Neural progenitor cell (in vitro differentiated cells): ENCODE measurements around the gene PDLIM5. TPM values are rescaled to one million over a fixed set of nuclear protein-coding genes. Genes with fewer than 3 reads are reported as not detected.
"Not testable (repeated sequence)": the region's sequence is repeated elsewhere in the genome, so short reads cannot be mapped to it uniquely, and the experiment has no call there.

ENCODE experiments used
- DNase-seq: peaks from one replicate; pipeline ENCODE4 v3.0.0-alpha.2; 2016; ENCODE audit warnings: low spot score
- H2AFZ ChIP-seq: fragments of 200-600 bp; sonication (generic); replicated peaks from 2 replicates; pipeline ENCODE4 v1.6.1; 2016; ENCODE audit warnings: antibody characterized with exemption
- H3F3A ChIP-seq: fragments of 200-600 bp; sonication (generic); 2 replicates; pipeline ENCODE4 v1.6.1; 2016; ENCODE audit warnings: antibody characterized with exemption, low read depth
- H3K27ac ChIP-seq: fragments of 200-600 bp; sonication (generic); 2 replicates; pipeline ENCODE4 v1.5.1; 2016; ENCODE audit warnings: mild to moderate bottlenecking
- H3K27me3 ChIP-seq: fragments of 200-600 bp; sonication (generic); 2 replicates; pipeline ENCODE4 v1.6.1; 2016; ENCODE audit warnings: mild to moderate bottlenecking, moderate library complexity
- H3K36me3 ChIP-seq: fragments of 200-600 bp; sonication (generic); 2 replicates; pipeline ENCODE4 v1.5.1; 2016
- H3K4me1 ChIP-seq: fragments of 200-600 bp; sonication (generic); 2 replicates; pipeline ENCODE4 v1.6.1; 2016; ENCODE audit warnings: mixed run types
- H3K4me2 ChIP-seq: fragments of 200-600 bp; sonication (generic); 2 replicates; pipeline ENCODE4 v1.6.1; 2016
- H3K4me3 ChIP-seq: fragments of 200-600 bp; sonication (generic); 2 replicates; pipeline ENCODE4 v1.5.1; 2016
- H3K79me2 ChIP-seq: fragments of 200-600 bp; sonication (generic); 2 replicates; pipeline ENCODE4 v1.6.1; 2016; ENCODE audit warnings: low read depth
- H3K9ac ChIP-seq: fragments of 200-600 bp; sonication (generic); 2 replicates; pipeline ENCODE4 v1.6.1; 2016
- H3K9me3 ChIP-seq: fragments of 200-600 bp; sonication (generic); 2 replicates; pipeline ENCODE4 v1.5.1; 2016; ENCODE audit warnings: low read depth
- H4K20me1 ChIP-seq: fragments of 200-600 bp; sonication (generic); 2 replicates; pipeline ENCODE4 v1.6.1; 2016; ENCODE audit warnings: low read depth
- H3K27ac Mint-ChIP-seq: 3 replicates; pipeline ENCODE4 v1.8.0; 2021; ENCODE audit warnings: mixed read lengths
- H3K27me3 Mint-ChIP-seq: 2 replicates; pipeline ENCODE4 v1.8.0; 2022; ENCODE audit warnings: low read depth, mild to moderate bottlenecking, inconsistent platforms, moderate library complexity, mixed read lengths; ENCODE audit not compliant: insufficient read depth
- H3K36me3 Mint-ChIP-seq: 3 replicates; pipeline ENCODE4 v1.8.0; 2021; ENCODE audit warnings: mixed read lengths
- H3K4me1 Mint-ChIP-seq: 3 replicates; pipeline ENCODE4 v1.8.0; 2021; ENCODE audit warnings: mixed read lengths
- H3K4me3 Mint-ChIP-seq: 3 replicates; pipeline ENCODE4 v1.8.0; 2021; ENCODE audit warnings: mild to moderate bottlenecking, moderate library complexity, mixed read lengths
- H3K9me3 Mint-ChIP-seq: 3 replicates; pipeline ENCODE4 v1.8.0; 2020; ENCODE audit warnings: mixed read lengths
- CTCF ChIP-seq: fragments of 200-600 bp; sonication (generic); IDR thresholded peaks from 2 replicates; pipeline ENCODE4 v1.5.1; 2017; ENCODE audit warnings: antibody characterized with exemption, mild to moderate bottlenecking
- EZH2 ChIP-seq: fragments of 200-600 bp; sonication (generic); IDR thresholded peaks from 2 replicates; pipeline ENCODE4 v1.6.1; 2017; ENCODE audit warnings: antibody characterized with exemption, mild to moderate bottlenecking, moderate library complexity
- EZH2phosphoT487 ChIP-seq: fragments of 200-600 bp; sonication (generic); IDR thresholded peaks from 2 replicates; pipeline ENCODE4 v1.6.1; 2017; ENCODE audit warnings: antibody characterized with exemption
- total RNA-seq: library from RNA; depleted of rRNA; stranded (reverse); fragments of >200 nt; gene quantifications from 2 replicates; pipeline ENCODE4 v1.2.3, GENCODE V29; 2015; ENCODE audit warnings: low replicate concordance

The PDLIM5 gene
- 48.6 and 68.4 TPM in 2 replicates for total RNA-seq

DNA sequence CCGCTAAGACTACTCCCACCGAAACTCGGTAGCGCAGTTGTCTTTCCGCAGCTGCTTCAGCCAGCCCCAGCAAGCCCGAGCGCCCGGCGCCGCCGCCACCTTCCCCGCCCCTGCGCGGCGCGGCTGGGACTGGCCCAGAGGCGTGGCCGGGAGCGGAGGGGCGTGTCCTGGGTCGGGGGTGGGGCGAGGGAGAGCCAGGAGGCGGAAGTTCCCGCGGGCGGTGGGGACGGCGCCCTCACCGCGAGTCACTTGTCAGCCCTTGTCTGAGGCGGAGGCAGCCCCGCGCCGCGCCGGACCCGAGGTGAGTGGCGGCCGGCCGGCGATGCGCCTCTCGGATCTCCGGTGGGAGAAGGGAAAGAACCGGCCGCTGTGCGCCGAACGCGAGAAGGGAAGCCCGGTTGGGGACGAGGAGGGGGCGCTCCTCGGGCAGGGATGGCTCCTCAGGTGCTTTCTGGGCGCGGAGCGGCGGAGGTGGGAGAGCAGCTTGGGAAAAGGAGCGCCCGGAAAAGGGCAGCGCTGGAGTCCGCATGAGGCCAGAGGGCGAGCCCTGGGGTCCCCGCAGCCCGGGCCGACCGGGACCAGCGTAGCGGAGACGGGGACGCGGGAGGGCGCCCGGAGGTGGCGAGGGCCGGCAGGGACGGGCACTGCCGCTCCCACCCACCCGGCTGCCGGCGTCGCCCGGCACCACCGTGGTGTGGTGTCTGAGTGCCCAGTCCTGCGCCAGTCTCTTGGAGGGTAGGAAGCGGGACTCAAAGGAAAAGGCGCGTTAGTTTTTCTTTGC lies at the start of gene PDLIM5:
Gene PDLIM5, plus strand, starts transcription at position 248 of the 781 bp plus-strand sequence. CDS start 3,347 bp downstream, outside the sequence.
- peak; percentile 96 for DNase-seq
- H3K4me2 ChIP-seq = peak within 1 kb of the TSS; percentile 97
- peaks cover 15% of the 10 kb centered on the region for H3F3A ChIP-seq
- H3K9me3 ChIP-seq = no peaks in the 10 kb centered on the region
- peaks cover 44% of the 10 kb centered on the region for H3K79me2 ChIP-seq
- peak within 1 kb of the TSS; percentile 40 for H2AFZ ChIP-seq
- peak within 1 kb of the TSS; percentile 72 for H3K27ac ChIP-seq
- peak within 1 kb of the TSS; percentile 75 for H3K9ac ChIP-seq
- Mint-ChIP-seq H3K36me3 (peaks cover 7% of the 10 kb centered on the region), H3K9me3 (no peaks in the 10 kb centered on the region), H3K4me3 (peak within 1 kb of the TSS; percentile 93), H3K27ac (peak within 1 kb of the TSS; percentile 98), H3K4me1 (peaks cover 33% of the 10 kb centered on the region), H3K27me3 (peaks cover 3% of the 10 kb centered on the region)
- peak within 1 kb of the TSS; percentile 96 for H3K4me3 ChIP-seq
- peaks cover 23% of the 10 kb centered on the region for H3K4me1 ChIP-seq
- H3K27me3 ChIP-seq = peaks cover 12% of the 10 kb centered on the region
- H3K36me3 ChIP-seq = no peaks in the 10 kb centered on the region
- TF ChIP-seq EZH2 (no peak), CTCF (no peak), EZH2phosphoT487 (no peak)
- H4K20me1 ChIP-seq = peaks cover 12% of the 10 kb centered on the region

GRCh38 chr4:94402439-94402838 lies 49.3 kb upstream of the PDLIM5 start:
- not testable (repeated sequence) for H4K20me1 ChIP-seq, H3K27ac Mint-ChIP-seq, H3K36me3 ChIP-seq, H3K27ac ChIP-seq, H3K9me3 ChIP-seq, H3K4me2 ChIP-seq, H3K4me3 Mint-ChIP-seq, H3K4me3 ChIP-seq, H3F3A ChIP-seq, H3K79me2 ChIP-seq, H3K27me3 Mint-ChIP-seq, H2AFZ ChIP-seq, H3K27me3 ChIP-seq, H3K36me3 Mint-ChIP-seq, DNase-seq, H3K4me1 ChIP-seq, H3K9ac ChIP-seq, H3K9me3 Mint-ChIP-seq, H3K4me1 Mint-ChIP-seq

DNA sequence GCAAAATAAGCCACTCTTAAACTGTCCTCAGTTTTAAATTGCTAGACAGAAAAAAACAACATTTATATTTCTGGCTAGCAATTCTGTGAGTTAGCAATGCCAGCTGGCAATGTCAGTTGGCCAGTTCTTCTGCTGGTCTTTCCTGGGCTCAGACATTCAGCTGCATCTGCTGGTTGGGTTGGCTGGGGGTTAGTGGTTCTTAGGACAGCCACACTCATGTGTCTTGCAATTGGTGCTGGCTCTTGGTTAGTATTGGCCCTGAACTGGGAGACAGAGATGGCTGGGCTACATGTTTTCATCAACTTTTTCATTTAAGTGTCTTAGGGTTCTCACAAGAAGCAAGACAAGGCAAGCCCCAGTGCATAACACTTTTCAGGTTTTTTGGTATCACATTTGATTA lies 48.0 kb upstream of the PDLIM5 start:
- H2AFZ ChIP-seq = no peak overlapping the region
- Mint-ChIP-seq H3K36me3 (no peaks in the 10 kb centered on the region), H3K4me3 (no peak overlapping the region), H3K27ac (no peak overlapping the region), H3K27me3 (no peaks in the 10 kb centered on the region), H3K9me3 (no peaks in the 10 kb centered on the region), H3K4me1 (peaks cover 7% of the 10 kb centered on the region)
- no peak overlapping the region for H3K4me3 ChIP-seq
- no peaks in the 10 kb centered on the region for H3K36me3 ChIP-seq
- H3K9me3 ChIP-seq = no peaks in the 10 kb centered on the region
- TF ChIP-seq EZH2phosphoT487 (no peak), EZH2 (no peak), CTCF (no peak)
- no peaks in the 10 kb centered on the region for H3K27me3 ChIP-seq
- H3F3A ChIP-seq = no peaks in the 10 kb centered on the region
- no peaks in the 10 kb centered on the region for H3K79me2 ChIP-seq
- H4K20me1 ChIP-seq = no peaks in the 10 kb centered on the region
- H3K4me1 ChIP-seq = peaks cover 5% of the 10 kb centered on the region
- H3K27ac ChIP-seq = no peak overlapping the region
- no peak overlapping the region for H3K4me2 ChIP-seq
- no peak overlapping the region for H3K9ac ChIP-seq
- no peak for DNase-seq
